Measurements from ENCODE around the gene NT5DC3. TPM values are rescaled to one million over a fixed set of nuclear protein-coding genes. Genes with fewer than 3 reads are reported as not detected.
A peak's percentile ranks its signal among the peaks of the same experiment; 100 is the strongest.

NT5DC3 gene
- total RNA-seq, 1 donor from 2014 or later, result 4.0 TPM

- Histone ChIP-seq H3K9me3 (no peaks in the 10 kb centered on the region), H3K4me1 (no peaks in the 10 kb centered on the region), H3K27ac (no peak overlapping the region), H3K4me3 (no peak overlapping the region), H3K27me3 (ENCODE audit: low read depth) (no peaks in the 10 kb centered on the region), H3K36me3 (no peaks in the 10 kb centered on the region)
- DNase-seq, result no peak
- no peak for TF ChIP-seq CTCF (IDR thresholded peaks at IDR 0.05)
- no peak for ATAC-seq
- intact Hi-C loops (cut with DNase I), result no loop called here
Observed at GRCh38 chr12:103855036-103855712, 14.1 kb upstream of the NT5DC3 start.

- H3K36me3 ChIP-seq, result no peaks in the 10 kb centered on the region
- no peak overlapping the region for H3K27ac ChIP-seq
- no peak for TF ChIP-seq CTCF (IDR thresholded peaks at IDR 0.05)
- H3K9me3 ChIP-seq, result no peaks in the 10 kb centered on the region
- ATAC-seq (no peak), DNase-seq (no peak)
- no peaks in the 10 kb centered on the region for H3K4me1 ChIP-seq
- no peak overlapping the region for H3K4me3 ChIP-seq
- no peaks in the 10 kb centered on the region for H3K27me3 ChIP-seq (ENCODE audit: low read depth)
- intact Hi-C loops (cut with DNase I), result no loop called here
Observed at GRCh38 chr12:103854372-103854973, 13.4 kb upstream of the NT5DC3 start.

GRCh38 chr12:103852498-103852997, 11.5 kb upstream of the NT5DC3 start:
- H3K4me1 ChIP-seq, result no peaks in the 10 kb centered on the region
- no peaks in the 10 kb centered on the region for H3K9me3 ChIP-seq
- intact Hi-C loops (cut with DNase I), result no loop called here
- H3K27ac ChIP-seq, result no peak overlapping the region
- H3K4me3 ChIP-seq, result no peak overlapping the region
- DNase-seq (no peak), ATAC-seq (peak in 1 of 2 donors; percentile 38)
- H3K27me3 ChIP-seq (ENCODE audit: low read depth), result no peaks in the 10 kb centered on the region
- no peak for TF ChIP-seq CTCF (IDR thresholded peaks at IDR 0.05)
- H3K36me3 ChIP-seq, result no peaks in the 10 kb centered on the region

- Histone ChIP-seq H3K9me3 (no peaks in the 10 kb centered on the region), H3K27ac (no peak overlapping the region), H3K36me3 (no peaks in the 10 kb centered on the region), H3K4me1 (no peaks in the 10 kb centered on the region), H3K4me3 (no peak overlapping the region), H3K27me3 (ENCODE audit: low read depth) (no peaks in the 10 kb centered on the region)
- no peak for TF ChIP-seq CTCF (IDR thresholded peaks at IDR 0.05)
- intact Hi-C loops (cut with DNase I), result no loop called here
- DNase-seq, result no peak
- no peak for ATAC-seq
Observed at GRCh38 chr12:103851127-103851526, 10.1 kb upstream of the NT5DC3 start.

- Histone ChIP-seq H3K4me3 (no peak overlapping the region), H3K27ac (no peak overlapping the region), H3K27me3 (ENCODE audit: low read depth) (no peaks in the 10 kb centered on the region), H3K4me1 (no peaks in the 10 kb centered on the region), H3K9me3 (no peaks in the 10 kb centered on the region), H3K36me3 (no peaks in the 10 kb centered on the region)
- intact Hi-C loops (cut with DNase I), result no loop called here
- no peak for TF ChIP-seq CTCF (IDR thresholded peaks at IDR 0.05)
- no peak for ATAC-seq
- no peak for DNase-seq
Observed at GRCh38 chr12:103850429-103850828, 9.4 kb upstream of the NT5DC3 start.
